Common myeloid progenitor, CD34-positive (primary cell): Measurements from ENCODE around the gene MLLT10.
"Not testable (repeated sequence)": the region's sequence is repeated elsewhere in the genome, so short reads cannot be mapped to it uniquely, and the experiment has no call there.

Experiments used
- CTCF ChIA-PET: fragments of 350-600 bp; sonication (Branson Sonifier 250); formaldehyde crosslinking; loops from one replicate; lab custom pipeline; 2021; ENCODE audit warnings: antibody characterized with exemption; lab: Charles Lee
- POLR2A ChIA-PET: fragments of 350-600 bp; sonication (Branson Sonifier 250); formaldehyde crosslinking; loops from one replicate; lab custom pipeline; 2021; ENCODE audit warnings: antibody characterized with exemption; lab: Charles Lee
- DNase-seq, 3 donors: peaks; one replicate each; pipeline versions ENCODE4 v3.0.0 to v3.0.0-alpha.2; 2013
- H3K27ac ChIP-seq, 2 experiments: 1 replicate in 1 of 2; 2 replicates in 1 of 2; pipeline ENCODE4 v1.7.0; 2013; ENCODE audit warnings: inconsistent platforms in 2 of 2, low read length in 2 of 2, mild to moderate bottlenecking in 2 of 2, low read depth in 1 of 2, moderate library complexity in 1 of 2; ENCODE audit not compliant: severe bottlenecking in 2 of 2, insufficient read depth in 1 of 2, poor library complexity in 1 of 2
- H3K27me3 ChIP-seq, 5 experiments: replicated peaks in 2 of 5; 1 replicate in 3 of 5; 2 replicates in 2 of 5; pipeline versions ENCODE4 v1.6.1 to v1.7.0; 2013; ENCODE audit warnings: low read length in 4 of 5, mild to moderate bottlenecking in 2 of 5, moderate library complexity in 2 of 5, inconsistent platforms in 1 of 5; ENCODE audit not compliant: insufficient read depth in 5 of 5, control insufficient read depth in 4 of 5
- H3K36me3 ChIP-seq, 4 experiments: 1 replicate in 2 of 4; 2 replicates in 2 of 4; pipeline versions ENCODE4 v1.6.1 to v1.7.0; 2013; ENCODE audit warnings: low read length in 3 of 4, control low read depth in 1 of 4, mild to moderate bottlenecking in 1 of 4; ENCODE audit not compliant: control insufficient read depth in 4 of 4, insufficient read depth in 4 of 4
- H3K4me1 ChIP-seq, 4 experiments: 1 replicate in 3 of 4; 2 replicates in 1 of 4; pipeline versions ENCODE4 v1.6.1 to v1.7.1; 2013; ENCODE audit warnings: low read length in 3 of 4, mild to moderate bottlenecking in 3 of 4, control low read depth in 1 of 4, inconsistent platforms in 1 of 4, moderate library complexity in 1 of 4; ENCODE audit not compliant: control insufficient read depth in 4 of 4, insufficient read depth in 4 of 4; ENCODE audit errors: control extremely low read depth in 1 of 4
- H3K4me3 ChIP-seq, 7 experiments: 1 replicate in 4 of 7; 2 replicates in 3 of 7; pipeline versions ENCODE4 v1.5.1 to v1.7.0; 2013; ENCODE audit warnings: mild to moderate bottlenecking in 7 of 7, low read length in 6 of 7, moderate library complexity in 6 of 7, inconsistent platforms in 2 of 7, low read depth in 2 of 7, control low read depth in 1 of 7; ENCODE audit not compliant: insufficient read depth in 4 of 7, control insufficient read depth in 1 of 7; ENCODE audit errors: extremely low read depth in 1 of 7
- H3K9me3 ChIP-seq, 5 experiments: 1 replicate in 4 of 5; 2 replicates in 1 of 5; pipeline versions ENCODE4 v1.6.1 to v1.7.1; 2013; ENCODE audit warnings: low read length in 4 of 5, mild to moderate bottlenecking in 2 of 5, inconsistent platforms in 1 of 5, low read depth in 1 of 5, moderate library complexity in 1 of 5; ENCODE audit not compliant: control insufficient read depth in 4 of 5, insufficient read depth in 2 of 5; ENCODE audit errors: control extremely low read depth in 1 of 5
- WGBS: methylation state at CpG from one replicate; pipeline ENCODE4 v1.1.5; 2013; ENCODE audit not compliant: insufficient coverage; 5-methylcytosine and 5-hydroxymethylcytosine counted together

The MLLT10 gene

DNA sequence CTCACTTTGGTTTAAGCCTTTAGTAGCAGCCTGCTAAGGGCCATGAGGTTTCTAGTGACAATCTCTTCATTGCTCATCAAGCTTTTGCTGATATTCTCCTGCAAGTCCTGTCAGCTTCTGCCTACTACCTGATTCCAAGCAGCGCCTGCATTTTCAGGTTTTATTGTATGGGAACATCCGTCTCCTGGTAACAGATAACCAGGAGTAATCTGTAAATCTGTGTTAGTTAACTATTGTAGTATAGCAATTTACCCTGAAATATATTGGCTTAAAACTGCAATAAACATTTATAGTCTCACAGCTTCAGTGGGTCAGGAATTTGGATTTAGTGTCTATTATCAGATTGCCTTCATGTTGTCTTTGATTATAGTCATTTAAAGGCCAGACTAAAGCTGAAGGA, 94.0 kb downstream of the MLLT10 start:
- Histone ChIP-seq H3K36me3 (peaks cover 14 to 48% (median 24%) of the 10 kb centered on the region in 4 experiments), H3K27me3 (no peaks in the 10 kb centered on the region), H3K27ac (no peak overlapping the region), H3K4me3 (no peak overlapping the region), H3K4me1 (peaks cover 0 to 15% (median 8%) of the 10 kb centered on the region in 4 experiments), H3K9me3 (no peaks in the 10 kb centered on the region)
- ChIA-PET POLR2A (no interaction called here), CTCF (no interaction called here)
- no peak for DNase-seq
- WGBS: no CpG with 5 or more reads among the region's 2 CpGs

DNA sequence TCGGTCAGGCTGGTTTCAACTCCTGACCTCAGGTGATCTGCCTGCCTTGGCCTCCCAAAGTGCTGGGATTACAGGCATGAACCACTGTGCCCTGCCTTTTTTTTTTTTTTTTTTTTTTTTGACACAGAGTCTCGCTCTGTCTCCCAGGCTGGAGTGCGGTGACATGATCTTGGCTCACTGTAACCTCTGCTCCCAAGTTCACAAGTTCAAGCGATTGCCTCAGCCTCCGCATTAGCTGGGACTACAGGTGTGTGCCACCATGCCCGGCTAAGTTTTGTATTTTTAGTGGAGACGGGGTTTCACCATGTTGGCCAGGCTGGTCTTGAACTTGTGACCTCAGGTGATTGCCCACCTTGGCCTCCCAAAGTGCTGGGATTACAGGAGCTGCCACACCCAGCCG, 94.6 kb downstream of the MLLT10 start:
- H3K9me3 ChIP-seq, H3K4me3 ChIP-seq, DNase-seq, H3K27me3 ChIP-seq, H3K27ac ChIP-seq, POLR2A ChIA-PET, CTCF ChIA-PET: not testable (repeated sequence)
- WGBS: 90% methylated on average over 4 of the region's 8 CpGs
- Histone ChIP-seq H3K4me1 (peaks cover 0 to 15% (median 8%) of the 10 kb centered on the region in 4 experiments), H3K36me3 (peaks cover 13 to 45% (median 22%) of the 10 kb centered on the region in 4 experiments)

DNA sequence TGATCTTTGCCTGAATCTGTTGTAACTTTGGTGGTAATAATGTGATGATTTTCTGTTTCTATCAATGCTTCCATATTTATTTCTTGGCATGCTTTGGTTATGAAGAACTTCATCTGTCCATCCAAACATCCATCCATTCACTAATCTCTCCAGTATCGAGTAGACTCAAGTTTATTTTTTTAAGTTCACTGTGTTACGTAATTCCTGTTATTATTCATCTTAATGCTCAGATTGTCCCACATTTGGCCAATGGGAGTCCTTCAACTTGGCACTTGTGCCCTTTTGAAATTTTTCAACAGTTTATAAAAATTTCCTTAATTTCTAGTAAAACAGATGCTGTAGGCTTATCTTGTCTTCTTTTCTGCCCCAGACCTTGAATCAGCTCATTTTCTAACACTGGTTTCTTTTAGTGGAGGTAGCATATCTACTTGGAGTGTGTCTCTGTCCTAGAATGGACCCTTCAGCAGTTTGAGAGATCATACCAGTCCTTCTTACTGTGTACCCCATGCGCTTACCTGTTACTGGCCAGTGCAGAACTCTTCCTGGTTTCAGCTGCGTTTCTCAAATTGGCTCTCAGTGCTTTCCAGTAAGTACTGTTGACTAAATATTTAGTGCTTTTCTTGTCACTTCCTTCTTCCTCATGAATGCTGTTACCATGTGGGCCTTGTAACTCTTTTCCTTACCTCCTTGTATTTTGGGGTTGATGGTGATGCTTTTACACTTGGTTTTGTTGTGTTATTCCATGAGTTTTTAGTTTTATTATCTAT, 100.8 kb downstream of the MLLT10 start:
- Histone ChIP-seq H3K27me3 (no peaks in the 10 kb centered on the region), H3K36me3 (peaks cover 7 to 49% (median 25%) of the 10 kb centered on the region in 4 experiments), H3K27ac (no peak overlapping the region), H3K9me3 (no peaks in the 10 kb centered on the region), H3K4me3 (no peak overlapping the region), H3K4me1 (peaks cover 0 to 4% (median 0%) of the 10 kb centered on the region in 4 experiments)
- DNase-seq: no peak
- ChIA-PET POLR2A (no interaction called here), CTCF (no interaction called here)
- 100% methylated on average over 1 of the region's 4 CpGs for WGBS

DNA sequence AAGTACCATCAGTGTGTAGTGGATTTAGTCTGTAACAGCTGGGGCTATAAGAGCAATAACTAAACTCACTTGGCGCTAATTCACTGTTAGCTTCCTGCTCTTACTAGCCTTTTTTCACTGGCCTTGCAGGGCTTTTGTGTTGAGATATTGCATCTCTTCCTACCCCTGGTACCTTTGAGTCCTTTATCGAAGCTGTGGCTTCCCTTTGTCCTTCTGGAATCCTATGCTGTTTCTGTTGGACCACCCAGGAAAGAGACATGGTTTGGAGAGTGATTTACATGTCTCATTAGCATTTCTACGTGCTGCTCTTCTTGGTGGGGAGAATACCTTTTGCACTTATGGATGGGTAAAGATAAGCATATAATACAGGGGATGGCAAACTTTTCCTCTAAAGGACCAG, 103.8 kb downstream of the MLLT10 start:
- Histone ChIP-seq H3K36me3 (peaks cover 4 to 43% (median 21%) of the 10 kb centered on the region in 4 experiments), H3K27me3 (no peaks in the 10 kb centered on the region), H3K27ac (no peak overlapping the region), H3K4me1 (peaks cover 0 to 2% (median 0%) of the 10 kb centered on the region in 4 experiments), H3K9me3 (no peaks in the 10 kb centered on the region), H3K4me3 (no peak overlapping the region)
- WGBS: 93% methylated on average over 3 of the region's 3 CpGs
- DNase-seq: no peak
- POLR2A ChIA-PET: no interaction called here
- CTCF ChIA-PET: interaction anchor here (0.8 to 2.6 kb wide), 4 partner anchors 12 to 23 kb away, joined by 3 to 6 read pairs (median 4); no protein-coding TSS in a partner anchor

DNA sequence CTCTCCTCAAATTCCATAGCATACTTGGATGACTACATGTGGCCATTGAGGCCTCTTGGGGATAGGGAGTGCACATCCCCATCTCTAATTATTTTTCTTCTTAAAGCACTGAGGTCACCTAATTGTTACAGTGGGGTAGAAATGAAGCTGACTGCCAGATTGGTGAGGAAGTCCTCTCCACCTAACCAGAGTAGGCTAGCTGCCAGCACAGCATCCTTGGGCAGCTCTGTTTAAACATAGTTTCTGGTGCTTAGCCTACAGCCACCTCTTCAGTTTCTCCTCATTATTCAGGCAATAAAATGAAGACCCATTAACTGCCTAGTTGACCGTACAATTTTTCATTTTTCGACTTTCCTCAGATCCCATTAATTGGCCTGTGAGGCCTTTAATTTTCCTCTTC, 104.6 kb downstream of the MLLT10 start:
- WGBS: 94% methylated on average over 2 of the region's 2 CpGs
- CTCF ChIA-PET: interaction anchor here (1.4 kb wide), 1 partner anchor 94 kb away, joined by 4 read pairs; no protein-coding TSS in a partner anchor

DNA sequence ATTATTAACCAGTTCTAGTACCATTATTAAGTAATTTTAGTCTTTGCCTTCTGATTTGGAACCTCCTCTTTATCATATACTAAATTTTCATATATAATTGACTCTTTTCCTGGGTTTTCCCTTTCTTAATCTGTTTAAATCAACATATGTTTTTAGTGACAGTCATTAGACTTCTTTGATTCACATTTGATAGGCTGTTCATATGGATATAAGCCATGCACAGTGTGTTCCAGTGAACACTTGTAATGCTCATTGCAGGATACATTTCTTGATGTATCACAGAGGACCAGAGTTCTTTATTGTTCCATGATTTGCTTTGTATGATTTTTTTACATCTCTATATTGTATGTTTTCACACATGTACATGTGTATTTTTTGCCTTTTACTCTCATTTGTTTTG, 114.0 kb downstream of the MLLT10 start:
- Histone ChIP-seq H3K4me3 (no peak overlapping the region), H3K36me3 (peaks cover 0 to 35% (median 15%) of the 10 kb centered on the region in 4 experiments), H3K27me3 (no peaks in the 10 kb centered on the region), H3K4me1 (peaks cover 0 to 4% (median 0%) of the 10 kb centered on the region in 4 experiments), H3K9me3 (no peaks in the 10 kb centered on the region), H3K27ac (no peak overlapping the region)
- ChIA-PET POLR2A (no interaction called here), CTCF (interaction anchor here (0.6 to 1.5 kb wide), 2 partner anchors 9 to 46 kb away, joined by 3 read pairs; no protein-coding TSS in a partner anchor)
- DNase-seq: no peak

More for the DNA sequence above, 104.6 kb downstream of the MLLT10 start:
- H3K27me3 ChIP-seq: no peaks in the 10 kb centered on the region
- peaks cover 4 to 43% (median 21%) of the 10 kb centered on the region in 4 experiments for H3K36me3 ChIP-seq
- DNase-seq: no peak
- no peak overlapping the region for H3K4me3 ChIP-seq
- peak overlapping the region in 1 of 2 experiments; percentile 20 for H3K27ac ChIP-seq
- POLR2A ChIA-PET: no interaction called here
- no peaks in the 10 kb centered on the region for H3K9me3 ChIP-seq
- peaks cover 0 to 2% (median 0%) of the 10 kb centered on the region in 4 experiments for H3K4me1 ChIP-seq

DNA sequence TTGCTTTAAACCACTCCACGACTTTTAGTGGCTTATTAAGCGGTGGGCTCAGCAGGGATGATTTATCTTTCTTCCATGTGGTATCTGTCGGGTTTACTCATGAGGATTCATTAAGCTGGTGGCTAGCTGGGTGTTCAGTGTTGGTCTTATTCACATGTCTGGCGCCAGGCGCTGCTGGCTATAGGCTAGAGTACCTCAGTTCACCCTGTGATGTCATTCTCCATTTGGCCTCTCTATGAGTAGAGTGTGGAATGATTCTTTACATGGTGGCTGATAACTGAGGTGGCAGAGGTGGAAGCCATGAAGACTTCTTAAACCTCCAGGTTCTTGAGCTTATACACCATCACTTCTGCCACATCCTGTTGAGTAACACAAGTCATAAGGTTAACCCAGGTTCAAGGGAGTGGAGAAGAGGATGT, 115.4 kb downstream of the MLLT10 start:
- peaks cover 4 to 42% (median 18%) of the 10 kb centered on the region in 4 experiments for H3K36me3 ChIP-seq
- ChIA-PET CTCF (interaction anchor here (1.2 to 1.3 kb wide), 3 partner anchors 9 to 23 kb away, joined by 3 to 6 read pairs (median 5); no protein-coding TSS in a partner anchor), POLR2A (no interaction called here)
- peaks cover 0 to 4% (median 0%) of the 10 kb centered on the region in 4 experiments for H3K4me1 ChIP-seq
- H3K27ac ChIP-seq: no peak overlapping the region
- no peak overlapping the region for H3K4me3 ChIP-seq
- H3K27me3 ChIP-seq: no peaks in the 10 kb centered on the region
- DNase-seq: no peak
- no peaks in the 10 kb centered on the region for H3K9me3 ChIP-seq
- 92% methylated on average over 5 of the region's 5 CpGs for WGBS
